CD14-positive monocyte (primary cell): Measurements from ENCODE around the gene CD248. TPM values are rescaled to one million over a fixed set of nuclear protein-coding genes. Genes with fewer than 3 reads are reported as not detected.

Source experiments
- DNase-seq, 3 donors: peaks; one replicate each; pipeline ENCODE4 v3.0.0-alpha.2; 2011 to 2022
- H2AFZ ChIP-seq: 2 replicates; pipeline ENCODE4 v1.6.0; 2012; ENCODE audit warnings: mild to moderate bottlenecking, low read depth, low read length, inconsistent platforms; ENCODE audit not compliant: insufficient read depth, poor library complexity, severe bottlenecking
- H3K27ac ChIP-seq, 2 donors: 1 replicate in 1 of 2; 2 replicates in 1 of 2; pipeline ENCODE4 v1.5.1; 2012 to 2013; ENCODE audit warnings: low read length in 2 of 2, control low read depth in 1 of 2, inconsistent platforms in 1 of 2, low read depth in 1 of 2, mild to moderate bottlenecking in 1 of 2
- H3K27me3 ChIP-seq, 2 donors: one replicate each; pipeline versions ENCODE4 v1.6.0 to v1.6.1; 2011 to 2013; ENCODE audit warnings: low read length in 2 of 2; ENCODE audit not compliant: control insufficient read depth in 2 of 2, insufficient read depth in 2 of 2
- H3K36me3 ChIP-seq, 2 donors: replicated peaks in 1 of 2; 1 replicate in 1 of 2; 2 replicates in 1 of 2; pipeline versions ENCODE4 v1.5.1 to v1.6.1; 2012 to 2013; ENCODE audit warnings: low read length in 2 of 2, control low read depth in 1 of 2, inconsistent platforms in 1 of 2, mild to moderate bottlenecking in 1 of 2; ENCODE audit not compliant: insufficient read depth in 2 of 2, control insufficient read depth in 1 of 2
- H3K4me1 ChIP-seq, 2 donors: 1 replicate in 1 of 2; 2 replicates in 1 of 2; pipeline versions ENCODE4 v1.5.1 to v1.6.1; 2012 to 2013; ENCODE audit warnings: low read length in 2 of 2, control low read depth in 1 of 2, inconsistent platforms in 1 of 2, mild to moderate bottlenecking in 1 of 2, moderate library complexity in 1 of 2; ENCODE audit not compliant: insufficient read depth in 2 of 2, control insufficient read depth in 1 of 2
- H3K4me2 ChIP-seq: replicated peaks from 2 replicates; pipeline ENCODE3; 2012; ENCODE audit warnings: low read length, moderate library complexity, mild to moderate bottlenecking; ENCODE audit not compliant: poor library complexity, severe bottlenecking; ENCODE audit errors: extremely low read depth
- H3K4me3 ChIP-seq, 3 experiments: fragments of 200-600 bp in 1 of 3; sonication (generic) in 1 of 3; replicated peaks in 1 of 3; 1 replicate in 2 of 3; 2 replicates in 1 of 3; pipeline ENCODE4 v1.5.1; 2011 to 2013; ENCODE audit warnings: low read length in 3 of 3, mild to moderate bottlenecking in 3 of 3, control low read depth in 2 of 3, low read depth in 2 of 3, inconsistent platforms in 1 of 3, moderate library complexity in 1 of 3
- H3K79me2 ChIP-seq: 2 replicates; pipeline ENCODE4 v1.6.0; 2012; ENCODE audit warnings: mild to moderate bottlenecking, control low read depth, inconsistent platforms, low read length, moderate library complexity; ENCODE audit not compliant: insufficient read depth
- H3K9ac ChIP-seq: 2 replicates; pipeline ENCODE4 v1.6.0; 2017; ENCODE audit warnings: low read length, mild to moderate bottlenecking; ENCODE audit not compliant: insufficient read depth, poor library complexity, severe bottlenecking
- H3K9me3 ChIP-seq, 2 donors: replicated peaks in 1 of 2; 1 replicate in 1 of 2; 2 replicates in 1 of 2; pipeline versions ENCODE4 v1.5.1 to v1.6.1; 2012 to 2013; ENCODE audit warnings: low read length in 2 of 2, control low read depth in 1 of 2; ENCODE audit not compliant: control insufficient read depth in 1 of 2, insufficient read depth in 1 of 2
- H4K20me1 ChIP-seq: 2 replicates; pipeline ENCODE4 v1.6.0; 2012; ENCODE audit warnings: mild to moderate bottlenecking, low read length, control low read depth, moderate library complexity; ENCODE audit not compliant: insufficient read depth
- H3K27ac Mint-ChIP-seq, 7 donors: one replicate each; pipeline ENCODE4 v1.8.0; 2020; ENCODE audit warnings: mild to moderate bottlenecking in 7 of 7, mixed read lengths in 7 of 7, moderate library complexity in 6 of 7, inconsistent platforms in 2 of 7
- H3K27me3 Mint-ChIP-seq, 3 donors: one replicate each; pipeline ENCODE4 v1.8.0; 2021 to 2022; ENCODE audit warnings: low read depth in 3 of 3, mild to moderate bottlenecking in 3 of 3, mixed read lengths in 3 of 3, moderate library complexity in 3 of 3, inconsistent platforms in 1 of 3
- H3K36me3 Mint-ChIP-seq, 2 donors: one replicate each; pipeline ENCODE4 v1.8.0; 2020; ENCODE audit warnings: mixed read lengths in 2 of 2, inconsistent platforms in 1 of 2, mild to moderate bottlenecking in 1 of 2
- H3K4me1 Mint-ChIP-seq: one replicate; pipeline ENCODE4 v1.8.0; 2020; ENCODE audit warnings: mild to moderate bottlenecking, mixed read lengths
- H3K4me3 Mint-ChIP-seq, 2 donors: one replicate each; pipeline ENCODE4 v1.8.0; 2020; ENCODE audit warnings: mild to moderate bottlenecking in 2 of 2, mixed read lengths in 2 of 2, moderate library complexity in 1 of 2
- H3K9me3 Mint-ChIP-seq, 7 donors: one replicate each; pipeline ENCODE4 v1.8.0; 2020 to 2022; ENCODE audit warnings: mixed read lengths in 7 of 7, mild to moderate bottlenecking in 6 of 7, moderate library complexity in 6 of 7, inconsistent platforms in 2 of 7
- WGBS: methylation state at CpG from one replicate; pipeline ENCODE4 v1.1.5; 2013; ENCODE audit warnings: missing lambda C conversion rate; ENCODE audit not compliant: insufficient coverage; 5-methylcytosine and 5-hydroxymethylcytosine counted together
- intact Hi-C, 2 donors: fragments of 100-400 bp; cut with micrococcal nuclease; formaldehyde crosslinking; loops; one replicate each; pipeline versions ENCODE4 v1.15.0 to v1.15.1; 2023
- polyA plus RNA-seq, 3 donors: library from polyadenylated mRNA; depleted of rRNA in 1 of 3; unstranded in 2 of 3; stranded (reverse) in 1 of 3; fragments of 300-500 nt in 2 of 3; fragments of >200 nt in 1 of 3; fragmentation: Illumina TruSeq in 2 of 3; gene quantifications; 1 replicate in 2 of 3; 2 replicates in 1 of 3; pipeline ENCODE4 v1.2.3, GENCODE V29; 2012 to 2021
- TF ChIP-seq, protein P1 (sequence below): fragments of 200-600 bp; IDR thresholded peaks from one replicate; pipeline ENCODE4 v1.8.0; 2022; ENCODE audit warnings: antibody characterized with exemption, mild to moderate bottlenecking

The CD248 gene
- polyA plus RNA-seq, 3 donors: 0.05 to 0.13 TPM; not detected in 1

DNA sequence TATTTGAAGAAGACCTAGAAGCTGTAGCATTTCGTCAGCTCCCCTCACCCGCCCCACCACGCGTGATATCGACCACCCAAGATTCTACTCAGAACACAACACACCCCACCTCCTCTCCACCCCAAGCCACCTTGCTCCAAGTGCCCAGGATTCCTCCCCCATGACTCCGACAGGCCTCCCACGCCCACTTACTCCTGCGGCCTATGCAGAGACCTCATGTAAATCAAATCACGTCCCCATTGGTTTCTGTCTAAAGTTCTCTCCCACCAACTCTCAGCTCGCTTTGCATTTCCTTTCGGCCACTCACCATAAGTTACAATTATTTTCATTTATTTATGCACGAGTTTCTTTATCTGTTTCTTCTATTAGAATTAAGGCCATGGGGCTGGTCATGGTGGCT lies 14.2 kb downstream of the CD248 start:
- H3K27me3 ChIP-seq: peaks cover 0 to under 1% of the 10 kb centered on the region in 2 donors
- no peak overlapping the region for H3K27ac Mint-ChIP-seq
- H3K27ac ChIP-seq: no peak overlapping the region
- no peaks in the 10 kb centered on the region for H3K36me3 Mint-ChIP-seq
- no peak overlapping the region for H3K4me3 ChIP-seq
- no peaks in the 10 kb centered on the region for H3K9me3 ChIP-seq
- WGBS: 94% methylated on average over 11 of the region's 12 CpGs
- no peak overlapping the region for H3K4me2 ChIP-seq
- TF ChIP-seq, protein P1, sequence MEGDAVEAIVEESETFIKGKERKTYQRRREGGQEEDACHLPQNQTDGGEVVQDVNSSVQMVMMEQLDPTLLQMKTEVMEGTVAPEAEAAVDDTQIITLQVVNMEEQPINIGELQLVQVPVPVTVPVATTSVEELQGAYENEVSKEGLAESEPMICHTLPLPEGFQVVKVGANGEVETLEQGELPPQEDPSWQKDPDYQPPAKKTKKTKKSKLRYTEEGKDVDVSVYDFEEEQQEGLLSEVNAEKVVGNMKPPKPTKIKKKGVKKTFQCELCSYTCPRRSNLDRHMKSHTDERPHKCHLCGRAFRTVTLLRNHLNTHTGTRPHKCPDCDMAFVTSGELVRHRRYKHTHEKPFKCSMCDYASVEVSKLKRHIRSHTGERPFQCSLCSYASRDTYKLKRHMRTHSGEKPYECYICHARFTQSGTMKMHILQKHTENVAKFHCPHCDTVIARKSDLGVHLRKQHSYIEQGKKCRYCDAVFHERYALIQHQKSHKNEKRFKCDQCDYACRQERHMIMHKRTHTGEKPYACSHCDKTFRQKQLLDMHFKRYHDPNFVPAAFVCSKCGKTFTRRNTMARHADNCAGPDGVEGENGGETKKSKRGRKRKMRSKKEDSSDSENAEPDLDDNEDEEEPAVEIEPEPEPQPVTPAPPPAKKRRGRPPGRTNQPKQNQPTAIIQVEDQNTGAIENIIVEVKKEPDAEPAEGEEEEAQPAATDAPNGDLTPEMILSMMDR: no peak
- H3K4me3 Mint-ChIP-seq: no peak overlapping the region
- H3K9ac ChIP-seq: no peak overlapping the region
- no peak overlapping the region for H2AFZ ChIP-seq
- no peaks in the 10 kb centered on the region for H3K4me1 ChIP-seq
- peaks cover 5 to 10% (median 8%) of the 10 kb centered on the region in 3 donors for H3K27me3 Mint-ChIP-seq
- H3K79me2 ChIP-seq: no peaks in the 10 kb centered on the region
- no peaks in the 10 kb centered on the region for H3K36me3 ChIP-seq
- no peak for DNase-seq
- no peaks in the 10 kb centered on the region for H3K4me1 Mint-ChIP-seq
- H3K9me3 Mint-ChIP-seq: no peaks in the 10 kb centered on the region
- H4K20me1 ChIP-seq: no peaks in the 10 kb centered on the region
- intact Hi-C loops: no loop called here

DNA sequence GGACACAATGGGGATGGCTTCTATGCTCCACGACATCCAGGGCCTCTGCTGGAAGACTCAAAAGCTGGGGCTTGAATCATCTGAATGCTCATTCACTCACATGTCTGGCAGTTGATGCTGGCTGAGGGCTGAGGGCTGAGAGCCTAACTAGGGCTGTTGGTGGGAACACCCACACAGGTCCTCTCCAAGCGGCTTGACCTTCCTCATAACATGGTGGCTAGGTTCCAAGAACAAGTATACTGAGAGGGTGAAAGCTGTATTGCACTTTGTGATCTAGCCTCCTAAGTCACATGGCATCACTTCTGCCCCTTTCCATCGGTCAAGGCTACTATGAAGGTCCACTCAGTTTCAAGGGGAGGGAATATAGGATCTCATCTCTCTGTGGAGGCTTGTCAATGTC lies 17.7 kb downstream of the CD248 start:
- Mint-ChIP-seq H3K4me3 (no peak overlapping the region), H3K9me3 (peaks cover 0 to 2% (median 0%) of the 10 kb centered on the region in 7 donors), H3K4me1 (no peaks in the 10 kb centered on the region), H3K27me3 (peaks cover 7 to 16% (median 8%) of the 10 kb centered on the region in 3 donors), H3K27ac (no peak overlapping the region), H3K36me3 (no peaks in the 10 kb centered on the region)
- H2AFZ ChIP-seq: no peak overlapping the region
- intact Hi-C loops: no loop called here
- H3K36me3 ChIP-seq: no peaks in the 10 kb centered on the region
- no peak overlapping the region for H3K9ac ChIP-seq
- no peaks in the 10 kb centered on the region for H3K9me3 ChIP-seq
- H3K79me2 ChIP-seq: no peaks in the 10 kb centered on the region
- TF ChIP-seq, protein P1: no peak
- no peaks in the 10 kb centered on the region for H4K20me1 ChIP-seq
- whole genome bisulfite sequencing: 67% methylated on average over 1 of the region's 3 CpGs
- DNase-seq: no peak
- no peak overlapping the region for H3K4me3 ChIP-seq
- H3K4me1 ChIP-seq: no peaks in the 10 kb centered on the region
- H3K27me3 ChIP-seq: peaks cover 0 to 5% of the 10 kb centered on the region in 2 donors
- H3K4me2 ChIP-seq: no peak overlapping the region
- H3K27ac ChIP-seq: no peak overlapping the region
